ENCODE results near the gene MACO1. TPM values are rescaled to one million over a fixed set of nuclear protein-coding genes. Genes with fewer than 3 reads are reported as not detected.

Gene MACO1
- total and polyA plus RNA-seq, 9 of the 15 experiments (the other 6 are each of a cell fraction or from before 2014, with no cell fraction given): 4.6 to 28.4 (median 21.7) TPM

DNA sequence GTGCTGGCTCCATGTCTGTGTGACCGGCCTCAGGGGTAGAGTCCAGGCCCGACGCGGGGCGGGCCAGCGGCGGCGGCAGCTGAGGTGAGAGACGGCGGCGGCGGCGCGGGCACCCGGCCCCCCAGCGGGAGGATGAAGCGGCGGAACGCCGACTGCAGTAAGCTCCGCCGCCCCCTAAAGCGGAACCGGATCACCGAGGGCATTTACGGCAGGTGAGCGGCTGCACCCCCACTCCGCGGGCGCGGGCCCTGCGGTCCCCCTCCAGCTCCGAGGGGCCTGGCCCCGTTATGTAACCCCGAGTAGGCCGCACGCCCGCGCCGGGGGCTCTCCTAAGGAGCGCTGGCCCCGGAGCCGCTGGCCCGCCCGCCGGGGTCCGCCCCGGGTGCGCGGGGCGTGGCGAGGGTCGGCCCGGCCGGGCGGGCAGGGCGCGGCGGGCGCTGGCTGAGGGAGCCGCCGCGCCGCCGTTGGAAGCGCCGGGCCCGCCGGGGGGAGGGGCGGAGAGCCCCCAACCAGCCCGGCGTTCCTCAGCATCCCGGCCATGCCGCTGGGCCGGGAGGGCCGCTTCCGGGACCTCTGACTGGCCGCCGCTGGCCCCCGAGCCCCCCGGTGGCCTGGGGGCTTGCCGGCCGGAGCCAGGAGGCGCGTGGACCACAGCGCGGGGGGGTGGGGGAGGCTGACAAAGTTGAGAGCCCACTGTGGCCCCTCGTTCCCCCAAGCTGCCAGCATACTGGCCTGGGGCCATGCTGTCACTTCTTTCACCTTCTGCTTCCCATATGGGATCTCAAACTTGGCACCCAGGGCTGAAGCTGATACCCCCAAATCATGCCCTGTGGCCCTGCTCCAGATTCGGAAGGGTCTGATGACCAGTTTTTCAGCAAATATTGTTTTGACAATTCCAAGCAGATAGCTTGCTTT, 527 bp downstream of the MACO1 start (continued):
- TF ChIP-seq RBM22 (IDR thresholded peaks at IDR 0.05; ENCODE audit: low read depth, low read length, poor library complexity, severe bottlenecking) (peak; percentile 44), POLR2AphosphoS2 (IDR thresholded peaks at IDR 0.05; ENCODE audit: low read length) (no peak), TEAD4 (IDR thresholded peaks at IDR 0.05; ENCODE audit: low read length) (no peak), TEAD4 (CRISPR knock-in tag; IDR thresholded peaks at IDR 0.05; ENCODE audit: borderline replicate concordance) (no peak), MEF2A (IDR thresholded peaks at IDR 0.05; ENCODE audit: control insufficient read depth, low read depth, low read length) (no peak), ZNF347 (CRISPR knock-in tag; IDR thresholded peaks at IDR 0.05; ENCODE audit: low read depth) (no peak), SP2 (IDR thresholded peaks at IDR 0.05; ENCODE audit: extremely low read depth, low read depth, low read length, poor library complexity, severe bottlenecking) (no peak), ZNF695 (CRISPR knock-in tag; IDR thresholded peaks at IDR 0.05) (no peak), BACH1 (tag; IDR thresholded peaks at IDR 0.05) (no peak), HMGN3 (IDR thresholded peaks at IDR 0.05; ENCODE audit: borderline replicate concordance, extremely low read depth, insufficient read length, low read depth, low read length) (peak; percentile 44), BHLHE40 (IDR thresholded peaks at IDR 0.05; ENCODE audit: low read length) (no peak), ZNF408 (CRISPR knock-in tag; IDR thresholded peaks at IDR 0.05; ENCODE audit: low read depth) (no peak), ZSCAN29 (IDR thresholded peaks at IDR 0.05) (no peak), NUFIP1 (IDR thresholded peaks at IDR 0.05; ENCODE audit: partially characterized antibody) (no peak), EZH2 (IDR thresholded peaks at IDR 0.05; ENCODE audit: borderline replicate concordance, low read depth, low read length) (no peak), CBFA2T2 (conservative IDR thresholded peaks at IDR 0.05) (no peak), ZBTB17 (CRISPR knock-in tag; IDR thresholded peaks at IDR 0.05) (no peak), MECOM (CRISPR knock-in tag; IDR thresholded peaks at IDR 0.05) (no peak), MCM7 (IDR thresholded peaks at IDR 0.05) (no peak), NCOA6 (IDR thresholded peaks at IDR 0.05) (no peak), CTBP1 (IDR thresholded peaks at IDR 0.05; ENCODE audit: borderline replicate concordance) (peak; percentile 62)
- TF ChIP-seq, protein P1, sequence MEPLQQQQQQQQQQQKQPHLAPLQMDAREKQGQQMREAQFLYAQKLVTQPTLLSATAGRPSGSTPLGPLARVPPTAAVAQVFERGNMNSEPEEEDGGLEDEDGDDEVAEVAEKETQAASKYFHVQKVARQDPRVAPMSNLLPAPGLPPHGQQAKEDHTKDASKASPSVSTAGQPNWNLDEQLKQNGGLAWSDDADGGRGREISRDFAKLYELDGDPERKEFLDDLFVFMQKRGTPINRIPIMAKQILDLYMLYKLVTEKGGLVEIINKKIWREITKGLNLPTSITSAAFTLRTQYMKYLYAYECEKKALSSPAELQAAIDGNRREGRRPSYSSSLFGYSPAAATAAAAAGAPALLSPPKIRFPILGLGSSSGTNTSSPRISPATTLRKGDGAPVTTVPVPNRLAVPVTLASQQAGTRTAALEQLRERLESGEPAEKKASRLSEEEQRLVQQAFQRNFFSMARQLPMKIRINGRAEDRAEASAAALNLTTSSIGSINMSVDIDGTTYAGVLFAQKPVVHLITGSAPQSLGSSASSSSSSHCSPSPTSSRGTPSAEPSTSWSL (CRISPR knock-in tag; IDR thresholded peaks at IDR 0.05; ENCODE audit: borderline replicate concordance): no peak
- TF ChIP-seq, protein P2, sequence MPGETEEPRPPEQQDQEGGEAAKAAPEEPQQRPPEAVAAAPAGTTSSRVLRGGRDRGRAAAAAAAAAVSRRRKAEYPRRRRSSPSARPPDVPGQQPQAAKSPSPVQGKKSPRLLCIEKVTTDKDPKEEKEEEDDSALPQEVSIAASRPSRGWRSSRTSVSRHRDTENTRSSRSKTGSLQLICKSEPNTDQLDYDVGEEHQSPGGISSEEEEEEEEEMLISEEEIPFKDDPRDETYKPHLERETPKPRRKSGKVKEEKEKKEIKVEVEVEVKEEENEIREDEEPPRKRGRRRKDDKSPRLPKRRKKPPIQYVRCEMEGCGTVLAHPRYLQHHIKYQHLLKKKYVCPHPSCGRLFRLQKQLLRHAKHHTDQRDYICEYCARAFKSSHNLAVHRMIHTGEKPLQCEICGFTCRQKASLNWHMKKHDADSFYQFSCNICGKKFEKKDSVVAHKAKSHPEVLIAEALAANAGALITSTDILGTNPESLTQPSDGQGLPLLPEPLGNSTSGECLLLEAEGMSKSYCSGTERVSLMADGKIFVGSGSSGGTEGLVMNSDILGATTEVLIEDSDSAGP (CRISPR knock-in tag; IDR thresholded peaks at IDR 0.05): peak; percentile 39; the same call in 1 of the 2 replicates
- TF ChIP-seq, protein P3, sequence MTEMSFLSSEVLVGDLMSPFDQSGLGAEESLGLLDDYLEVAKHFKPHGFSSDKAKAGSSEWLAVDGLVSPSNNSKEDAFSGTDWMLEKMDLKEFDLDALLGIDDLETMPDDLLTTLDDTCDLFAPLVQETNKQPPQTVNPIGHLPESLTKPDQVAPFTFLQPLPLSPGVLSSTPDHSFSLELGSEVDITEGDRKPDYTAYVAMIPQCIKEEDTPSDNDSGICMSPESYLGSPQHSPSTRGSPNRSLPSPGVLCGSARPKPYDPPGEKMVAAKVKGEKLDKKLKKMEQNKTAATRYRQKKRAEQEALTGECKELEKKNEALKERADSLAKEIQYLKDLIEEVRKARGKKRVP (CRISPR knock-in tag; IDR thresholded peaks at IDR 0.05): no peak
- TF ChIP-seq, protein P4, sequence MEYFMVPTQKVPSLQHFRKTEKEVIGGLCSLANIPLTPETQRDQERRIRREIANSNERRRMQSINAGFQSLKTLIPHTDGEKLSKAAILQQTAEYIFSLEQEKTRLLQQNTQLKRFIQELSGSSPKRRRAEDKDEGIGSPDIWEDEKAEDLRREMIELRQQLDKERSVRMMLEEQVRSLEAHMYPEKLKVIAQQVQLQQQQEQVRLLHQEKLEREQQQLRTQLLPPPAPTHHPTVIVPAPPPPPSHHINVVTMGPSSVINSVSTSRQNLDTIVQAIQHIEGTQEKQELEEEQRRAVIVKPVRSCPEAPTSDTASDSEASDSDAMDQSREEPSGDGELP (CRISPR knock-in tag; IDR thresholded peaks at IDR 0.05; ENCODE audit: borderline replicate concordance): no peak

Data from K562 (cell line).